Stomach smooth muscle (tissue), 2 donors: ENCODE measurements around the gene CCDC167.

ENCODE experiments used
- H3K27ac ChIP-seq: one replicate; pipeline ENCODE4 v1.7.0; 2013; ENCODE audit warnings: mild to moderate bottlenecking, low read length, inconsistent platforms
- H3K27me3 ChIP-seq, 2 donors: one replicate each; pipeline ENCODE4 v1.7.0; 2013; ENCODE audit warnings: low read length in 2 of 2; ENCODE audit not compliant: insufficient read depth in 2 of 2, control insufficient read depth in 1 of 2
- H3K36me3 ChIP-seq, 2 donors: one replicate each; pipeline ENCODE4 v1.7.0; 2013; ENCODE audit warnings: low read length in 2 of 2; ENCODE audit not compliant: control insufficient read depth in 2 of 2, insufficient read depth in 2 of 2
- H3K4me1 ChIP-seq: one replicate; pipeline ENCODE4 v1.7.0; 2013; ENCODE audit warnings: low read length; ENCODE audit not compliant: control insufficient read depth, insufficient read depth
- H3K4me3 ChIP-seq, 2 donors: one replicate each; pipeline ENCODE4 v1.7.0; 2013; ENCODE audit warnings: low read length in 2 of 2
- H3K9ac ChIP-seq, 2 donors: one replicate each; pipeline ENCODE4 v1.7.0; 2013; ENCODE audit warnings: low read length in 2 of 2, mild to moderate bottlenecking in 1 of 2
- H3K9me3 ChIP-seq, 2 donors: one replicate each; pipeline ENCODE4 v1.7.0; 2013; ENCODE audit warnings: low read length in 2 of 2; ENCODE audit not compliant: control insufficient read depth in 2 of 2
- donor health status: healthy.
- donor health status: Pancreatic carcinoma.

Gene CCDC167

DNA sequence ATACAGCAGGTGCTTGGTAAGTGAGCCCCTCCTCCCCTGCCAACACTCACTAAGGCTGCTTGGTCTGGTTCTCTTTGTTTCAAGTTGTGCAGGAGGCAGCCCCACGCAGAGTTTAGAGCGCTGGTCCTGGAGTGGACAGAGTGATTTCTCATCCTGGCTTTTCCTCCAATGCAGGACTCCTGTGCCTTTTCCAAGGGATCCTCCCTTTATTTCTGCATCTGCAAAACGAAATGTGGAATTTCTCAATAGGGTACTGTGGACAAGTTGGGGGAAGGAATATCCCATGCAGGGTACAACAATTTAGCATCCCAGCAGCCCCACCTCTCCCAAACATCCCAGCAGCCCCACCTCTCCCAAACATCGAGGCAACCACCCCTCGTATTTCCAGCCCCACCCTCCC lies 30.6 kb upstream of the CCDC167 start:
- no peak overlapping the region for H3K9ac ChIP-seq
- H3K4me3 ChIP-seq, result no peak overlapping the region
- peaks cover under 1% of the 10 kb centered on the region for H3K4me1 ChIP-seq
- no peaks in the 10 kb centered on the region for H3K9me3 ChIP-seq
- peaks cover 34 to 38% of the 10 kb centered on the region in 2 donors for H3K27me3 ChIP-seq
- H3K36me3 ChIP-seq, result no peaks in the 10 kb centered on the region
- no peak overlapping the region for H3K27ac ChIP-seq

DNA sequence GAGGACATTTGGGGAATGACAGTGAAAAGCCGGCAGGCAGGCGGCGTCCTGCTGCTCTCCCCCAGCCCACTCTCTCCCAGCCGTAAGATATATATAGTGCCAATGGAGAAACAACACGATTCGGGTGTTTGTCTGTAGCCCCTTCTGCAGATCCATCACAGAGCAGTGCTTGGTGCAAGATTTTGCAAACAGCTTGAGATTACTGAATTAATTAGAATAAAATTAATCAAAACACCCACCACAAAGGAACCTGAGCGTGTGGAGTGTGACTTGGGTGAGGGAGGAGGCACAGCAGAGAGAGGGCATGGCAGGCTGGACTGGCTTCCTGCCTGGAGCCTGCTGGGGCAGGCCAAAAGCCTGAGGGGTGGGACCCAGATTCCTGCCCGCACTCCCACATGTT lies 28.8 kb upstream of the CCDC167 start:
- H3K27me3 ChIP-seq, result peaks cover 17 to 27% of the 10 kb centered on the region in 2 donors
- H3K36me3 ChIP-seq, result no peaks in the 10 kb centered on the region
- H3K9me3 ChIP-seq, result no peaks in the 10 kb centered on the region
- no peak overlapping the region for H3K4me3 ChIP-seq
- no peaks in the 10 kb centered on the region for H3K4me1 ChIP-seq
- no peak overlapping the region for H3K27ac ChIP-seq
- H3K9ac ChIP-seq, result no peak overlapping the region

DNA sequence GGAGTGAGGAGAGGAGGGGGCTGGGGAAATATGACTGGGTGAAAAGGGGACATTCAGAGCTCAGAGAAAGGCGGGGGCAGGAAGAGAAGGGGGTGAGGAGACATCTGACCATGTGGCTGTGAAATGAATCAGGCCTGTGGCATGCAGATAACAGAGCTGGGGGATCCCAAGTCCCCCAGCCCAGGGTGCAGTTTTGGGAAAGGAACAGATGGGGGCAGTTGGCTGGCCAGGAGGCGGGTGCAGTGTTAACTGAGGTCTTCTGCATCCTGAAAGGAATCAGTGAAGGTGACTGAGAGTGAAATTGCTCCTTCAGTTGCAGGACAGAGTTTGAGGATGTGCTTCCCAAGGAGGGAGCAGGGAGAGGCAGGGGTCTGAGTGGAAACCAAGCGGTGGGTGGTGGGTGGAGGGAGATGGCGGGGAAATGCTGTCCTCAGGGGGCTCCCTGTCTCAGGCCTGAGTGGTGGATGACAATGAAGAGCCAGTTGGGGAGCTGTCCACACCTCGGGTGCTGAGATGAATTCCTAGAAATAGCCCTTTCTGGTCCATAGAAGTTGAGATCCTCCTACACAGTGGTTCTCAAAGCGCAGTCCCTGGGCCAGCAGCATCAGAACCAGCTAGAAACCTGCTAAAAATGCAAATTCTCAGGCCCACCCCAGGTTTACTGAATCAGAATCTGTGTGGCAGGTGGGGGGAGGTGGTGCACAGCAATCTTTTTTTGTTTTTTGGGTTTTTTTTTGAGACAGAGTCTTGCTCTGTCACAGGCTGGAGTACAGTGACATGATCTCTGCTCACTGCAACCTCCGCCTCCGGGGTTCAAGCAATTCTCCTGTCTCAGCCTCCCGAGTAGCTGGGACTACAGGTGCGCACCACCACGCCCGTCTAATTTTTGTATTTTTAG lies 26.0 kb upstream of the CCDC167 start:
- Histone ChIP-seq H3K9me3 (no peaks in the 10 kb centered on the region), H3K4me1 (no peaks in the 10 kb centered on the region), H3K27me3 (peaks cover 5 to 14% of the 10 kb centered on the region in 2 donors), H3K27ac (no peak overlapping the region), H3K9ac (no peak overlapping the region), H3K4me3 (no peak overlapping the region), H3K36me3 (no peaks in the 10 kb centered on the region)

DNA sequence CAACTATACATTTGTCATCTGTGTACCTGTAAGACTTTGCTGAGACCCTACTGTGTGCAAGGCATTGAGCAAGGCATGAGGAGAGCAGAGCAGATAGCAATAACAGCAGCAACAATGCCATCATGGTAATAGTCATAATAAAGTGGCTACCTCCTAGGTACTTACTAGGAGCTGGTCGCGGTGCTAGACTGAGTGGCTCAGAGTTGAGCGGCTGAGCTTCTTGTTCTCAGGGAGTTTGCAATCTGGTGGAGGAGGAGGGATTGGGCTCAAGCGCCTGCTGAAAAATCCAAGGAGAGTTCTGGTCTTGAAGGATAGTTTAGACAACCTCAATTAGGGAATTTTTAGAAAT lies 25.3 kb upstream of the CCDC167 start:
- H3K27me3 ChIP-seq, result peaks cover 5 to 10% of the 10 kb centered on the region in 2 donors
- no peak overlapping the region for H3K4me3 ChIP-seq
- H3K27ac ChIP-seq, result no peak overlapping the region
- H3K4me1 ChIP-seq, result no peaks in the 10 kb centered on the region
- H3K36me3 ChIP-seq, result no peaks in the 10 kb centered on the region
- no peaks in the 10 kb centered on the region for H3K9me3 ChIP-seq
- H3K9ac ChIP-seq, result no peak overlapping the region

DNA sequence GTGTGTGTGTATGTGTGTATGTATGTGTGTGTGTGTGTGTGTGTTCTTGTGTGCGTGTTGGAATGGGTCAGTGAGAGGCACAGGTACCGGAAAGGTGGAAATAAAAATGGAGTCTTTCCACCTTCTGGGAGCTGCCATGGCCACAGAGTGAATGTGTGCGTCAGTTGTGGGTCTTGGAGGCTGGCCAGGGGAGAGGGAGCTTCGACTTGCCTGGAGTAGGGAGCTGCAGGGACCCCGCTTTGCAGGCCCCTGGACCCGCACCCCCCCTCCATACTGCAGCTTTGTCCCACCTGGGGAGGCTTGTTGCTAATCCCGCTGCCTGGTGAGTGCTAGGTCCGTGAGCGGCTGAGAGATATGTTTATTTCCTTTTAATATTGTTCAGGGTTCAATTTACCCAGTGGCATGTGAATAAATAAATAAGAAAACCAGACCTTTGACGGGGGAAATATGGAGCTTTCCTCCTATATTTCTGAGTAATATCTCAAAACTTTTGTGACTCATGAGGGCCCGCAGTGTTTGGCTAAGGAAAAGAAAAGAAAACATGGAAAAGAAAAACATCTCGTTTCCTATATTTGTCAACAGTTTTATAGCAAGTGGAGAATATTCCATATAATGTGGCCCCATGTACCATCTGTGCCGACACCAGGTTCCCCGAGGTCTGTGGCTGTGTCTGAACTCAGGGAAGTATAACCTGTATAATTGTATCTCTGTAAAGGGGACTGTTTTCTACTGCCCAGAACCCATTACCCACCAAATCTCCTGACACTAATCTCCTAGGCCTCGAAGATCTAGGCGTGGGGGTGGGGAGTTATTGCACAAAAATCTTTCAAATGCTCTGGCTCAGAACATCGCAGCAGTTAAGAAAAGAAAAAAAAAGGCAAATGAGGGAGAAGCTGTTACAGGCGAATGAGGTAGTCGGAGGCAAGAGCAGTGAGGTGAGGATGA lies 24.6 kb upstream of the CCDC167 start:
- H3K9ac ChIP-seq, result no peak overlapping the region
- H3K27me3 ChIP-seq, result peaks cover 5 to 8% of the 10 kb centered on the region in 2 donors
- H3K9me3 ChIP-seq, result peaks cover 0 to 3% of the 10 kb centered on the region in 2 donors
- H3K4me3 ChIP-seq, result no peak overlapping the region
- no peaks in the 10 kb centered on the region for H3K36me3 ChIP-seq
- no peaks in the 10 kb centered on the region for H3K4me1 ChIP-seq
- H3K27ac ChIP-seq, result no peak overlapping the region

DNA sequence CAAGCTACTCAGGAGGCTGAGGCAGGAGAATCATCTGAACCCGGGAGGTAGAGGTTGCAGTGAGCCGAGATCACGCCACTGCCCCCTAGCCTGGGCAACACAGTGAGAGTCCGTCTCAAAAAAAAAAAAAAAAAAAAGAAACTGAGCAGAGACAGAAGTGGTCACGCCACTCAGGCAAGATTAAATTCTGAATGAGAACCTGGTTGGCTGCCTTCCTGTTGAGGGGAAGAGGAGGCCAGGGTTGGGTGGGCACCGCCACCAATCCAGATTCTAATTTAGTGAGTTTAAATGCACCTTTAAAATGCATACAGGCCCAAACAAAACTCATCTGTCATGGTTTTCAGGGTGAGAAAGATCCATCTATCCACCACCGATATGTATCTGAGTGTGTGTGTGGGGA lies 23.7 kb upstream of the CCDC167 start:
- H3K4me3 ChIP-seq, result no peak overlapping the region
- H3K36me3 ChIP-seq, result no peaks in the 10 kb centered on the region
- peaks cover 4 to 5% of the 10 kb centered on the region in 2 donors for H3K27me3 ChIP-seq
- H3K9me3 ChIP-seq, result peaks cover 0 to 6% of the 10 kb centered on the region in 2 donors
- no peaks in the 10 kb centered on the region for H3K4me1 ChIP-seq
- H3K27ac ChIP-seq, result no peak overlapping the region
- H3K9ac ChIP-seq, result no peak overlapping the region

DNA sequence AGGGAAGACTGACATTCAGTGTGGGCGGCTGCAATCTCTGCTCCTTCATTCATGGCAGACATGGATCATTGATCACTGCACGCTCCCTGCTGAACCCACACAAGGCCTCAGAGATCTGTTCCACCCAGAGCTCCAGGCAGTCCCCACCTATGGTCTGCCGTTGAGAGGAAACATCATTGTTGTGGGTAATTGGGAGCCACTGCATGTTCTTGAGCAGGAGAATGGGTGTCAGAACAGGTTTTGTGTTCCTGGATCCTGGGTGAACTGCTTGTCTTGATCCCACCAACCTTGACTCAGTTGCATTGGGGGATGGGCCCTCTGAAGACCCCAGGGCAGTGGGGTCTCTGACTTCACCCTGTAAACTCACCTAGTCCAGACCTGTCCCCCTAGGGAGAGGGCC lies 23.1 kb upstream of the CCDC167 start:
- Histone ChIP-seq H3K27me3 (peaks cover 2 to 5% of the 10 kb centered on the region in 2 donors), H3K4me3 (no peak overlapping the region), H3K4me1 (no peaks in the 10 kb centered on the region), H3K9ac (no peak overlapping the region), H3K36me3 (no peaks in the 10 kb centered on the region), H3K9me3 (peaks cover 0 to 6% of the 10 kb centered on the region in 2 donors), H3K27ac (no peak overlapping the region)

DNA sequence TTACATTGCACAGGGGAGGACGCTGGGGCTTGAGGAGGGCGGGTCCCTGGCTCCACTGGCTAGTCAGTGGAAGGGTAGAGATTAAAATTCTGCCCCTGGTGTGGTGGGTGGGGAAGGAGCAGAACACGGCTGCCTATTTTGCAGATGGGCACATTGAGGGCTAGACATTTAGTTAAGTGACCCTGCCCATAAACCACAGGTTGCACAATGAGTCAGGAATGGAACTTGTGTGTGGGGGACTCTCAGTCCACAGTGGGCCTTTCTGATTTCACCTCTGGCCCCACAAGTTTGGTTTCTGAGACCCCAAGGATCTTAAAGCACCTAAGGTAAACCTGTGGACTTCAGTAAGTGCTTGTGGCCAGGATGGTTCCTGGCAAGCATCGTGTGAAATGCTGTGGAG lies 22.0 kb upstream of the CCDC167 start:
- Histone ChIP-seq H3K27ac (no peak overlapping the region), H3K4me1 (peaks cover 1% of the 10 kb centered on the region), H3K27me3 (peaks cover 0 to 2% of the 10 kb centered on the region in 2 donors), H3K36me3 (no peaks in the 10 kb centered on the region), H3K9me3 (peaks cover 0 to 6% of the 10 kb centered on the region in 2 donors), H3K4me3 (no peak overlapping the region), H3K9ac (no peak overlapping the region)

DNA sequence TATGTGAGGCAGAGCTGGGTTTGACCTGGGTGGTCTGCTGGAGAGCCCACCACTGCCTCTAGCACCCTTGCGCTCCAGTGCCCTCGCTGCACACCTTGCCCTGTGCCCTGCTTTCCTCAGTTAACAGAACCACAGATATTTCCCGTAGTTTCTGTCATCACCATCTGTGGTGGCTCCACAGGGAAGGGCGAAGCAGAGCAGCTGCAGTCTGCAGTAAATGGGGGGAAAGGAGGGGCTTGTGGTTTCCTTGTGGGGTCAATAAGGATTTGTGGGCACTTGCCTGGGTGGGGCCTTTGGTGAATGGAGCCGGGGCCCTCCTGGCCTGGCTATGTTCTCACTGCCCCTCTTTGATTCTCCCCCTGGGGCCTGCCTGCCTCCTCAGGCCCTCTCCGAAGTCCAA lies 21.2 kb upstream of the CCDC167 start:
- H3K9me3 ChIP-seq, result peaks cover 0 to 6% of the 10 kb centered on the region in 2 donors
- no peak overlapping the region for H3K9ac ChIP-seq
- H3K27ac ChIP-seq, result no peak overlapping the region
- peaks cover 0 to 2% of the 10 kb centered on the region in 2 donors for H3K27me3 ChIP-seq
- no peak overlapping the region for H3K4me3 ChIP-seq
- H3K36me3 ChIP-seq, result no peaks in the 10 kb centered on the region
- H3K4me1 ChIP-seq, result peaks cover 9% of the 10 kb centered on the region

DNA sequence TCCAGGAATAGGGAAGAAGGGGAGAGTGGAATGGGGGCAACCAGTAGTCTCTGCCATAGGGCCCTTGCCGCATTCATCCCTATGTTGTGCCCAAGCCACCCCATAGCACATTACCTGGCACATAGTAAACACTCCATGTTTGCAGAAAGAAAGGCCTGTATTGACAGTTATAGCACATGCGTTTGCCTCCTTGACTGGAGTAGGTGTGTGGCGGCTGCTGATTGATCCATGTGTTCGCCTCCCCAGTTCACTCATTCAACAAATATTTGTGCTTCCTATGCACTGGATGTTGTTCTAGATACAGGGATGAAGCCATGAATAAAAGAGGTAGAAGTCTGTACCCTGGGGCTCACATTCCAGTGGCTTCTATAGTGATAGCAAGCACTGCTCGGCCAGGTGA lies 19.8 kb upstream of the CCDC167 start:
- peaks cover 13% of the 10 kb centered on the region for H3K4me1 ChIP-seq
- H3K27me3 ChIP-seq, result peaks cover 0 to 2% of the 10 kb centered on the region in 2 donors
- H3K36me3 ChIP-seq, result no peaks in the 10 kb centered on the region
- peaks cover 0 to 6% of the 10 kb centered on the region in 2 donors for H3K9me3 ChIP-seq
- H3K27ac ChIP-seq, result no peak overlapping the region
- no peak overlapping the region for H3K9ac ChIP-seq
- H3K4me3 ChIP-seq, result no peak overlapping the region
